GM12891 (cell line): ENCODE measurements around the gene DNMT3L.

ENCODE experiments used
- POLR2A ChIP-seq: IDR thresholded peaks from 2 replicates; pipeline ENCODE4 v1.6.1; 2011; ENCODE audit warnings: low read depth, low read length, control low read depth
- POLR2AphosphoS5 ChIP-seq: IDR thresholded peaks from 2 replicates; pipeline ENCODE4 v1.6.1; 2011; ENCODE audit warnings: low read depth, low read length, control low read depth
- TAF1 ChIP-seq: IDR thresholded peaks from 2 replicates; pipeline ENCODE4 v1.6.1; 2011; ENCODE audit warnings: low read depth, low read length, control low read depth

DNA sequence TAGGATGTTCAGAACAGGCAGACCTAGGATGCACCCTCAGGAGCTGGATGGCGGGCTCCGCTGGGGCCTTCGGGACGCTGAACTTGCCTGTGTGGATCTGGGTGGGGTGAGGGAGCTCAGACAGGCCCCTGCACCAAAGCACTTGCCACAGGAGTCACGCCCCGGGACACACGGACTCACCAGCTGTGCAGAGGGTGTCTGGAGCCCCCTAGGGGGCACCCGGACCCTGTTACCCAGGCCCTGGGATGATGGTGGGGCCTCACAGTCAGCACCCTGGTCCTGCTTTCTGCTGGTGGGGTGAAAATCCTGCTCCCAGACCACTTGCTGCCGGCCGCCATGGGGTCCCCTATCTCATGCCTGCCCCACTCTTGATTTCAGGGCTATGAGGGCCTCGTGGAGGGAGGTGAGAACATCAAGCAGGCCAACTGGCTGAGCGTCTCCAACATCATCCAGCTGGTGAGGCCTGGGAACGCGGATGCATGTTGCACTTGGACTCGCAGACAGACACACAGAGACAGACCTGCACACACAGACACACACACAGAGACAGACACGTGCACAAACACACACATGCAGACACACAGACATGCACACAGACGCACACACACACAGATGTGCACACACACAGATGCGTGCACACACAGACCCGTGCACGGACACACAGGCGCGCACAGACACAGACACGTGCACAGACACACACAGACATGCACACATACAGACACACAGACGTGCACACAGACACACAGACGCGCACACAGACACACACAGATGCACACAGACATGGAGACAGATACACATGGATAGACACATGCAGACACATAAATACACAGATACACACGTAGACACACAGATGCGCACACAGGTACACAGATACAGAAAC, 49.2 kb upstream of the DNMT3L start:
- TF ChIP-seq TAF1 (no peak), POLR2A (no peak), POLR2AphosphoS5 (no peak; the same call in 1 of the 2 replicates)
